Neural cell (in vitro differentiated cells): ENCODE measurements around the gene HOXB1. TPM values are rescaled to one million over a fixed set of nuclear protein-coding genes. Genes with fewer than 3 reads are reported as not detected.

Experiments
- H2AFZ ChIP-seq: fragments of 200-600, 300-800 bp; sonication (generic), shearing (Covaris generic); 2 replicates; pipeline ENCODE4 v1.6.0; 2014; ENCODE audit warnings: low read depth, mild to moderate bottlenecking, antibody characterized with exemption, low read length, moderate library complexity
- H3F3A ChIP-seq: fragments of 200-600 bp; shearing (Covaris generic); 2 replicates; pipeline ENCODE4 v1.6.1; 2016; ENCODE audit warnings: mild to moderate bottlenecking, moderate library complexity, mixed read lengths, antibody characterized with exemption, low read length; ENCODE audit not compliant: insufficient read depth, poor library complexity, severe bottlenecking
- H3K27ac ChIP-seq: fragments of 200-600, 300-800 bp; sonication (generic), shearing (Covaris generic); 2 replicates; pipeline ENCODE4 v1.5.1; 2014; ENCODE audit warnings: mild to moderate bottlenecking, low read length, moderate library complexity
- H3K27me3 ChIP-seq: fragments of 300-800, 200-600 bp; sonication (generic), shearing (Covaris generic); 2 replicates; pipeline ENCODE4 v1.6.0; 2014; ENCODE audit warnings: mild to moderate bottlenecking, low read depth, low read length, moderate library complexity; ENCODE audit not compliant: insufficient read depth
- H3K36me3 ChIP-seq: fragments of 300-800, 200-600 bp; sonication (generic), shearing (Covaris generic); 2 replicates; pipeline ENCODE4 v1.5.1; 2014; ENCODE audit warnings: mild to moderate bottlenecking, antibody characterized with exemption, low read length, moderate library complexity; ENCODE audit not compliant: insufficient read depth
- H3K4me2 ChIP-seq: fragments of 300-800, 200-600 bp; sonication (generic), shearing (Covaris generic); 2 replicates; pipeline ENCODE4 v1.6.0; 2014; ENCODE audit warnings: mild to moderate bottlenecking, low read length
- H3K4me3 ChIP-seq: fragments of 300-800, 200-600 bp; sonication (generic), shearing (Covaris generic); 2 replicates; pipeline ENCODE4 v1.5.1; 2014; ENCODE audit warnings: mild to moderate bottlenecking, low read length, moderate library complexity
- H3K79me2 ChIP-seq: fragments of 200-600 bp; shearing (Covaris generic); replicated peaks from 2 replicates; pipeline ENCODE4 v1.6.0; 2014; ENCODE audit warnings: mild to moderate bottlenecking, low read length, moderate library complexity; ENCODE audit not compliant: insufficient read depth
- H3K9ac ChIP-seq: fragments of 300-800, 200-600 bp; sonication (generic), shearing (Covaris generic); 2 replicates; pipeline ENCODE4 v1.6.1; 2016; ENCODE audit warnings: mild to moderate bottlenecking, low read length, mixed read lengths
- H3K9me2 ChIP-seq: fragments of 200-600 bp; shearing (Covaris generic); 2 replicates; pipeline ENCODE4 v1.6.1; 2016; ENCODE audit warnings: mild to moderate bottlenecking, low read length, mixed read lengths; ENCODE audit not compliant: insufficient read depth
- H3K9me3 ChIP-seq: fragments of 200-600, 300-800 bp; sonication (generic), shearing (Covaris generic); 2 replicates; pipeline ENCODE4 v1.6.1; 2016; ENCODE audit warnings: mild to moderate bottlenecking, mixed run types, low read length, moderate library complexity, mixed read lengths
- H4K20me1 ChIP-seq: fragments of 200-600 bp; shearing (Covaris generic); 2 replicates; pipeline ENCODE4 v1.6.1; 2016; ENCODE audit warnings: mild to moderate bottlenecking, mixed run types; ENCODE audit not compliant: insufficient read depth
- EP300 ChIP-seq: fragments of 450-650 bp; conservative IDR thresholded peaks from 2 replicates; pipeline ENCODE4 v1.6.1; 2014; ENCODE audit warnings: antibody characterized with exemption, mild to moderate bottlenecking, moderate library complexity; ENCODE audit not compliant: poor library complexity, severe bottlenecking
- EZH2 ChIP-seq: fragments of 200-600, 300-800 bp; shearing (Covaris generic), sonication (generic); IDR thresholded peaks from 2 replicates; pipeline ENCODE4 v1.6.1; 2014; ENCODE audit warnings: antibody characterized with exemption, low read length, borderline replicate concordance, mild to moderate bottlenecking; ENCODE audit not compliant: insufficient read depth, poor library complexity, severe bottlenecking
- MXI1 ChIP-seq: fragments of 450-650 bp; conservative IDR thresholded peaks from 2 replicates; pipeline ENCODE4 v1.6.1; 2014; ENCODE audit warnings: antibody characterized with exemption, mild to moderate bottlenecking; ENCODE audit not compliant: poor library complexity, severe bottlenecking
- POLR2AphosphoS5 ChIP-seq: IDR thresholded peaks from 2 replicates; pipeline ENCODE4 v1.6.1; 2012
- RAD21 ChIP-seq: fragments of 450-650 bp; conservative IDR thresholded peaks from 2 replicates; pipeline ENCODE4 v1.6.1; 2014; ENCODE audit warnings: antibody characterized with exemption, mild to moderate bottlenecking, moderate library complexity
- SMC3 ChIP-seq: fragments of 450-650 bp; conservative IDR thresholded peaks from 2 replicates; pipeline ENCODE4 v1.6.1; 2014; ENCODE audit warnings: antibody characterized with exemption, mild to moderate bottlenecking, moderate library complexity; ENCODE audit not compliant: poor library complexity
- TAF1 ChIP-seq: IDR thresholded peaks from 2 replicates; pipeline ENCODE4 v1.6.1; 2012; ENCODE audit warnings: low read depth
- polyA plus RNA-seq: library from polyadenylated mRNA; depleted of rRNA; stranded (reverse); fragments of >200 nt; gene quantifications from 2 replicates; pipeline ENCODE4 v1.2.3, GENCODE V29; 2014
- TF ChIP-seq, protein P1 (sequence below): IDR thresholded peaks from 2 replicates; pipeline ENCODE4 v1.6.1; 2012; ENCODE audit warnings: borderline replicate concordance
- TF ChIP-seq, protein P2 (sequence below): fragments of 450-650 bp; IDR thresholded peaks from 2 replicates; pipeline ENCODE4 v1.5.1; 2014; ENCODE audit warnings: antibody characterized with exemption, mild to moderate bottlenecking, moderate library complexity; ENCODE audit not compliant: poor library complexity, severe bottlenecking

HOXB1 gene
- polyA plus RNA-seq, 1 donor from 2014 or later: not detected

DNA sequence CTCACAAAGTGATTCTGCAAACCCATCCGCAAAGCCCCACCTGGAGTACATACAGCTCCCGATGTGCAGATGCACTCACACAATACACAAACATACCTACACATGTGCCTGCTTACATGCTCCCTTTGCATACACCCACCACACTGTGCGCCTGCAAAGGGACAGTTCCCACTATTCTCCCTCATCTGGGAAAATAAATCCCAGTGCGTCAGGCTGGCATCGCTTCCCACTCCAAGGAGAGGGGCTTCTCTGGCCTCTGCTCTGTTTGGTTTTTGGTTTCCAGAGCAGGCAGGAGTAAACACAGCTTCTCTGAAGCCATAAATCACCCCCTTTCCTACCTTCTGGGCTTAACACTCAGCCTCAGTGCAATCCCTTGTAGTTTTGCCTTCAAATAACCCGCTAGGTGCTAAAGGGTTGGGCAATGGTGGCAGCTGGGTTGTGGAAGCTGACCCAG, 32.6 kb upstream of the HOXB1 start:
- TF ChIP-seq, protein P1, sequence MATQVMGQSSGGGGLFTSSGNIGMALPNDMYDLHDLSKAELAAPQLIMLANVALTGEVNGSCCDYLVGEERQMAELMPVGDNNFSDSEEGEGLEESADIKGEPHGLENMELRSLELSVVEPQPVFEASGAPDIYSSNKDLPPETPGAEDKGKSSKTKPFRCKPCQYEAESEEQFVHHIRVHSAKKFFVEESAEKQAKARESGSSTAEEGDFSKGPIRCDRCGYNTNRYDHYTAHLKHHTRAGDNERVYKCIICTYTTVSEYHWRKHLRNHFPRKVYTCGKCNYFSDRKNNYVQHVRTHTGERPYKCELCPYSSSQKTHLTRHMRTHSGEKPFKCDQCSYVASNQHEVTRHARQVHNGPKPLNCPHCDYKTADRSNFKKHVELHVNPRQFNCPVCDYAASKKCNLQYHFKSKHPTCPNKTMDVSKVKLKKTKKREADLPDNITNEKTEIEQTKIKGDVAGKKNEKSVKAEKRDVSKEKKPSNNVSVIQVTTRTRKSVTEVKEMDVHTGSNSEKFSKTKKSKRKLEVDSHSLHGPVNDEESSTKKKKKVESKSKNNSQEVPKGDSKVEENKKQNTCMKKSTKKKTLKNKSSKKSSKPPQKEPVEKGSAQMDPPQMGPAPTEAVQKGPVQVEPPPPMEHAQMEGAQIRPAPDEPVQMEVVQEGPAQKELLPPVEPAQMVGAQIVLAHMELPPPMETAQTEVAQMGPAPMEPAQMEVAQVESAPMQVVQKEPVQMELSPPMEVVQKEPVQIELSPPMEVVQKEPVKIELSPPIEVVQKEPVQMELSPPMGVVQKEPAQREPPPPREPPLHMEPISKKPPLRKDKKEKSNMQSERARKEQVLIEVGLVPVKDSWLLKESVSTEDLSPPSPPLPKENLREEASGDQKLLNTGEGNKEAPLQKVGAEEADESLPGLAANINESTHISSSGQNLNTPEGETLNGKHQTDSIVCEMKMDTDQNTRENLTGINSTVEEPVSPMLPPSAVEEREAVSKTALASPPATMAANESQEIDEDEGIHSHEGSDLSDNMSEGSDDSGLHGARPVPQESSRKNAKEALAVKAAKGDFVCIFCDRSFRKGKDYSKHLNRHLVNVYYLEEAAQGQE: no peak
- TF ChIP-seq TAF1 (no peak), POLR2AphosphoS5 (no peak), SMC3 (no peak), MXI1 (no peak), EZH2 (no peak), RAD21 (no peak)
- TF ChIP-seq, protein P2, sequence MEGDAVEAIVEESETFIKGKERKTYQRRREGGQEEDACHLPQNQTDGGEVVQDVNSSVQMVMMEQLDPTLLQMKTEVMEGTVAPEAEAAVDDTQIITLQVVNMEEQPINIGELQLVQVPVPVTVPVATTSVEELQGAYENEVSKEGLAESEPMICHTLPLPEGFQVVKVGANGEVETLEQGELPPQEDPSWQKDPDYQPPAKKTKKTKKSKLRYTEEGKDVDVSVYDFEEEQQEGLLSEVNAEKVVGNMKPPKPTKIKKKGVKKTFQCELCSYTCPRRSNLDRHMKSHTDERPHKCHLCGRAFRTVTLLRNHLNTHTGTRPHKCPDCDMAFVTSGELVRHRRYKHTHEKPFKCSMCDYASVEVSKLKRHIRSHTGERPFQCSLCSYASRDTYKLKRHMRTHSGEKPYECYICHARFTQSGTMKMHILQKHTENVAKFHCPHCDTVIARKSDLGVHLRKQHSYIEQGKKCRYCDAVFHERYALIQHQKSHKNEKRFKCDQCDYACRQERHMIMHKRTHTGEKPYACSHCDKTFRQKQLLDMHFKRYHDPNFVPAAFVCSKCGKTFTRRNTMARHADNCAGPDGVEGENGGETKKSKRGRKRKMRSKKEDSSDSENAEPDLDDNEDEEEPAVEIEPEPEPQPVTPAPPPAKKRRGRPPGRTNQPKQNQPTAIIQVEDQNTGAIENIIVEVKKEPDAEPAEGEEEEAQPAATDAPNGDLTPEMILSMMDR: no peak
- Histone ChIP-seq H4K20me1 (no peaks in the 10 kb centered on the region), H3K4me2 (no peak overlapping the region), H3K9me3 (no peaks in the 10 kb centered on the region), H3K27ac (no peak overlapping the region), H3K79me2 (no peaks in the 10 kb centered on the region), H3K4me3 (no peak overlapping the region), H3K36me3 (no peaks in the 10 kb centered on the region), H3K9me2 (no peaks in the 10 kb centered on the region), H2AFZ (no peak overlapping the region), H3K9ac (no peak overlapping the region), H3F3A (no peaks in the 10 kb centered on the region), H3K27me3 (peaks cover 99% of the 10 kb centered on the region)

DNA sequence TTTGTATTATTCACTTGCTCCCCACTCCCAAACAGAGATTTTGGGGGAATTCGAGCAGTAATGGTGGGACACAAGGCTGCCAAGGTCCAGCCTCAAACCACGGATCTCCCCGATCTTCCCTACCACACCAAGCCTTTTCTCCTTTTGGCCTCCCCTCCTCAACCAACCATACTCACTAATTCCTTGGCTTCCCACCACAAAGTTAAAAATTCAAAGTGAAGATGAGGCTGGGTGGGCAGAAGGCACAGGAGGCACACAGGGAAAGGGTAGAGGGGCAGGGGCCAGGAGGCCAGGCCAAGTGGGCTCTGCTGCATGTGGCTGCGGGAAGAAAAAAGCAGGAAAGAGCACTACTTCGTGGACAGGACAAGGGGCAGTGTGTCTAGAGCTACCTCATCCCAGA, 32.1 kb upstream of the HOXB1 start:
- H2AFZ ChIP-seq: no peak overlapping the region
- H3F3A ChIP-seq: no peaks in the 10 kb centered on the region
- no peaks in the 10 kb centered on the region for H3K9me3 ChIP-seq
- H3K9ac ChIP-seq: no peak overlapping the region
- TF ChIP-seq RAD21 (no peak), EZH2 (no peak), SMC3 (no peak), EP300 (no peak)
- TF ChIP-seq, protein P1: no peak
- TF ChIP-seq, protein P2: no peak
- H4K20me1 ChIP-seq: no peaks in the 10 kb centered on the region
- no peaks in the 10 kb centered on the region for H3K79me2 ChIP-seq
- H3K4me3 ChIP-seq: no peak overlapping the region
- peaks cover 99% of the 10 kb centered on the region for H3K27me3 ChIP-seq
- no peaks in the 10 kb centered on the region for H3K36me3 ChIP-seq
- H3K4me2 ChIP-seq: no peak overlapping the region
- H3K27ac ChIP-seq: no peak overlapping the region
- no peaks in the 10 kb centered on the region for H3K9me2 ChIP-seq
